Trophoblast cell (in vitro differentiated cells and primary cell): ENCODE data around the gene PPP1R12B.
A peak's percentile ranks its signal among the peaks of the same experiment; 100 is the strongest.
"Not testable (repeated sequence)": the region's sequence is repeated elsewhere in the genome, so short reads cannot be mapped to it uniquely, and the experiment has no call there.

Experiments
- DNase-seq, 2 donors: peaks; one replicate each; pipeline ENCODE4 v3.0.0-alpha.2; 2016
- H2AFZ ChIP-seq: 2 replicates; pipeline ENCODE4 v1.6.1; 2013; ENCODE audit warnings: low read length, moderate library complexity, mild to moderate bottlenecking; ENCODE audit not compliant: insufficient read depth, poor library complexity
- H2AK5ac ChIP-seq: 2 replicates; pipeline ENCODE4 v1.6.1; 2013; ENCODE audit warnings: mild to moderate bottlenecking, low read length
- H2BK120ac ChIP-seq: 2 replicates; pipeline ENCODE4 v1.6.1; 2013; ENCODE audit warnings: low read length, mild to moderate bottlenecking, moderate library complexity; ENCODE audit not compliant: insufficient read depth, poor library complexity
- H2BK12ac ChIP-seq: 2 replicates; pipeline ENCODE4 v1.6.1; 2013; ENCODE audit warnings: mild to moderate bottlenecking, low read length, moderate library complexity
- H2BK5ac ChIP-seq: 2 replicates; pipeline ENCODE4 v1.6.1; 2013; ENCODE audit warnings: low read length, low read depth, moderate library complexity, mild to moderate bottlenecking; ENCODE audit not compliant: poor library complexity
- H3K14ac ChIP-seq: 2 replicates; pipeline ENCODE4 v1.6.1; 2013; ENCODE audit warnings: mild to moderate bottlenecking, low read length
- H3K18ac ChIP-seq: 2 replicates; pipeline ENCODE4 v1.6.1; 2013; ENCODE audit warnings: mild to moderate bottlenecking, low read length
- H3K23ac ChIP-seq: 2 replicates; pipeline ENCODE4 v1.6.1; 2013; ENCODE audit warnings: low read length
- H3K27ac ChIP-seq: 2 replicates; pipeline ENCODE4 v1.5.1; 2013; ENCODE audit warnings: low read depth, mild to moderate bottlenecking, inconsistent platforms, low read length, moderate library complexity
- H3K27me3 ChIP-seq: 2 replicates; pipeline ENCODE4 v1.6.1; 2013; ENCODE audit warnings: inconsistent platforms, mild to moderate bottlenecking, low read length, moderate library complexity; ENCODE audit not compliant: insufficient read depth
- H3K36me3 ChIP-seq, 2 experiments: 1 replicate in 1 of 2; 2 replicates in 1 of 2; pipeline ENCODE4 v1.6.1; 2013; ENCODE audit warnings: low read length in 2 of 2, mild to moderate bottlenecking in 2 of 2, moderate library complexity in 1 of 2; ENCODE audit not compliant: insufficient read depth in 2 of 2, control insufficient read depth in 1 of 2
- H3K4ac ChIP-seq: 2 replicates; pipeline ENCODE4 v1.6.1; 2013; ENCODE audit warnings: low read depth, mild to moderate bottlenecking, low read length, moderate library complexity
- H3K4me1 ChIP-seq, 2 experiments: 1 replicate in 1 of 2; 2 replicates in 1 of 2; pipeline ENCODE4 v1.6.1; 2013; ENCODE audit warnings: low read length in 2 of 2, mild to moderate bottlenecking in 2 of 2, moderate library complexity in 1 of 2; ENCODE audit not compliant: insufficient read depth in 2 of 2, control insufficient read depth in 1 of 2
- H3K4me2 ChIP-seq: 2 replicates; pipeline ENCODE4 v1.6.1; 2013; ENCODE audit warnings: inconsistent platforms, mild to moderate bottlenecking, low read length, moderate library complexity
- H3K4me3 ChIP-seq: 2 replicates; pipeline ENCODE4 v1.5.1; 2013; ENCODE audit warnings: mild to moderate bottlenecking, low read depth, low read length, inconsistent platforms
- H3K79me1 ChIP-seq: one replicate; pipeline ENCODE4 v1.6.1; 2013; ENCODE audit warnings: low read length
- H3K79me2 ChIP-seq: 2 replicates; pipeline ENCODE4 v1.6.1; 2013; ENCODE audit warnings: low read length, mild to moderate bottlenecking; ENCODE audit not compliant: control insufficient read depth, insufficient read depth, poor library complexity
- H3K9ac ChIP-seq: 2 replicates; pipeline ENCODE4 v1.6.1; 2013; ENCODE audit warnings: mild to moderate bottlenecking, low read length
- H3K9me3 ChIP-seq: 2 replicates; pipeline ENCODE4 v1.6.1; 2013; ENCODE audit warnings: low read depth, mild to moderate bottlenecking, control low read depth, inconsistent platforms, low read length; ENCODE audit not compliant: insufficient read depth
- H4K12ac ChIP-seq: 2 replicates; pipeline ENCODE4 v1.6.1; 2013; ENCODE audit warnings: low read depth, mild to moderate bottlenecking, low read length, moderate library complexity
- H4K8ac ChIP-seq: 2 replicates; pipeline ENCODE4 v1.6.1; 2013; ENCODE audit warnings: low read depth, mild to moderate bottlenecking, low read length, moderate library complexity
- H4K91ac ChIP-seq: one replicate; pipeline ENCODE4 v1.6.1; 2013; ENCODE audit warnings: low read depth, mild to moderate bottlenecking, low read length, moderate library complexity
- WGBS: extraction: QIAGEN DNeasy Blood & Tissue Kit; methylation state at CpG from one replicate; pipeline ENCODE4 v1.1.7; 2013; ENCODE audit warnings: missing lambda C conversion rate; ENCODE audit not compliant: insufficient read length, insufficient coverage; ENCODE audit errors: extremely low coverage; 5-methylcytosine and 5-hydroxymethylcytosine counted together

The PPP1R12B gene

GRCh38 chr1:202521886-202522285, 173.4 kb downstream of the PPP1R12B start:
- no peak overlapping the region for H3K4ac ChIP-seq

GRCh38 chr1:202526056-202526455, 177.6 kb downstream of the PPP1R12B start:
- not testable (repeated sequence) for H3K4me3 ChIP-seq, H2BK120ac ChIP-seq, H3K9me3 ChIP-seq, H3K14ac ChIP-seq, H2BK12ac ChIP-seq, H4K8ac ChIP-seq, H2AFZ ChIP-seq, DNase-seq, H3K36me3 ChIP-seq, H3K27me3 ChIP-seq, H3K79me2 ChIP-seq, H3K18ac ChIP-seq, H3K9ac ChIP-seq, H4K12ac ChIP-seq, H2BK5ac ChIP-seq, H3K4ac ChIP-seq, H3K23ac ChIP-seq, H2AK5ac ChIP-seq, H3K4me2 ChIP-seq, H3K27ac ChIP-seq, H3K4me1 ChIP-seq, H3K79me1 ChIP-seq, H4K91ac ChIP-seq
- no CpG with 5 or more reads among the region's 1 CpG for WGBS

More at GRCh38 chr1:202521886-202522285, 173.4 kb downstream of the PPP1R12B start:
- H3K79me1 ChIP-seq: no peaks in the 10 kb centered on the region
- H3K27me3 ChIP-seq: no peaks in the 10 kb centered on the region
- no peaks in the 10 kb centered on the region for H3K4me1 ChIP-seq
- H3K9me3 ChIP-seq: peaks cover 2% of the 10 kb centered on the region
- H3K23ac ChIP-seq: no peak overlapping the region
- no peak overlapping the region for H4K8ac ChIP-seq
- no CpG with 5 or more reads among the region's 2 CpGs for WGBS
- no peaks in the 10 kb centered on the region for H3K36me3 ChIP-seq
- H2BK120ac ChIP-seq: no peak overlapping the region
- H3K18ac ChIP-seq: no peak overlapping the region
- H4K91ac ChIP-seq: no peak overlapping the region
- no peak overlapping the region for H4K12ac ChIP-seq
- no peak overlapping the region for H2BK12ac ChIP-seq
- no peak overlapping the region for H2BK5ac ChIP-seq
- DNase-seq: no peak
- H3K14ac ChIP-seq: no peak overlapping the region
- H3K9ac ChIP-seq: no peak overlapping the region
- H3K27ac ChIP-seq: no peak overlapping the region
- no peak overlapping the region for H3K4me3 ChIP-seq
- no peaks in the 10 kb centered on the region for H3K79me2 ChIP-seq
- no peak overlapping the region for H2AK5ac ChIP-seq
- no peak overlapping the region for H3K4me2 ChIP-seq
- no peak overlapping the region for H2AFZ ChIP-seq

- not testable (repeated sequence) for H3K18ac ChIP-seq, H3K27me3 ChIP-seq, H3K4me2 ChIP-seq, H4K91ac ChIP-seq, H3K79me2 ChIP-seq, H2BK5ac ChIP-seq, H2BK12ac ChIP-seq, H3K4ac ChIP-seq, H3K14ac ChIP-seq, H3K36me3 ChIP-seq, H2AFZ ChIP-seq, H3K9ac ChIP-seq, H3K4me3 ChIP-seq, H3K79me1 ChIP-seq, H3K9me3 ChIP-seq, H3K23ac ChIP-seq, H4K8ac ChIP-seq, H3K27ac ChIP-seq, H4K12ac ChIP-seq, H3K4me1 ChIP-seq, H2BK120ac ChIP-seq, H2AK5ac ChIP-seq
- no CpG with 5 or more reads among the region's 3 CpGs for WGBS
- DNase-seq: peak in 1 of 2 donors; percentile 30
Measured at GRCh38 chr1:202528096-202528722, 179.7 kb downstream of the PPP1R12B start.

- DNase-seq, H3K79me1 ChIP-seq, H3K9me3 ChIP-seq, H2AK5ac ChIP-seq, H3K14ac ChIP-seq, H2AFZ ChIP-seq, H3K36me3 ChIP-seq, H4K8ac ChIP-seq, H3K18ac ChIP-seq, H4K91ac ChIP-seq, H4K12ac ChIP-seq, H2BK120ac ChIP-seq, H3K23ac ChIP-seq, H3K79me2 ChIP-seq, H3K9ac ChIP-seq, H3K4me2 ChIP-seq, H3K4me3 ChIP-seq, H3K4ac ChIP-seq, H3K4me1 ChIP-seq, H2BK5ac ChIP-seq, H2BK12ac ChIP-seq, H3K27me3 ChIP-seq, H3K27ac ChIP-seq: not testable (repeated sequence)
- no CpG with 5 or more reads among the region's 1 CpG for WGBS
Measured at GRCh38 chr1:202530686-202531085, 182.2 kb downstream of the PPP1R12B start.
